IMR-90 (cell line): ENCODE data around the gene ADD3. TPM values are rescaled to one million over a fixed set of nuclear protein-coding genes. Genes with fewer than 3 reads are reported as not detected.

Experiments used
- ATAC-seq: fragments of 200-7000 bp; cut with Tn5 transposase; 2 replicates; pipeline ENCODE4 v1.9.1; 2020; ENCODE audit warnings: low read depth, mild to moderate bottlenecking, moderate library complexity
- BruUV-seq: library from RNA; stranded (reverse); fragments of 400-500 nt; replicated peaks from 2 replicates; lab custom pipeline; 2021; lab: Mats Ljungman, UMichigan
- CTCF ChIA-PET: fragments of 300-600 bp; formaldehyde crosslinking; extraction: SDS; loops from one replicate; lab custom pipeline; 2021; ENCODE audit warnings: antibody characterized with exemption; lab: Yijun Ruan, JAX
- POLR2A ChIA-PET: fragments of 300-600 bp; sonication (Branson Sonifier 250); formaldehyde crosslinking; loops from one replicate; lab custom pipeline; 2022; ENCODE audit warnings: antibody characterized with exemption; ENCODE audit not compliant: unreplicated experiment; lab: Charles Lee
- DNase-seq: peaks from one replicate; pipeline ENCODE4 v3.0.0; 2013
- H2AFZ ChIP-seq: replicated peaks from 2 replicates; pipeline ENCODE3; 2013; ENCODE audit warnings: low read length, mild to moderate bottlenecking; ENCODE audit not compliant: poor library complexity
- H2AK5ac ChIP-seq: 2 replicates; pipeline ENCODE4 v1.6.1; 2013; ENCODE audit warnings: low read depth, low read length, inconsistent platforms
- H2AK9ac ChIP-seq: replicated peaks from 2 replicates; pipeline ENCODE3; 2013; ENCODE audit warnings: mild to moderate bottlenecking, low read depth, low read length, moderate library complexity; ENCODE audit not compliant: poor library complexity
- H2BK120ac ChIP-seq: 2 replicates; pipeline ENCODE4 v1.6.1; 2013; ENCODE audit warnings: low read depth, low read length, inconsistent platforms
- H2BK15ac ChIP-seq: 3 replicates; pipeline ENCODE4 v1.6.1; 2013; ENCODE audit warnings: low read depth, low read length, inconsistent platforms
- H2BK20ac ChIP-seq: 2 replicates; pipeline ENCODE4 v1.6.1; 2013; ENCODE audit warnings: low read depth, mild to moderate bottlenecking, inconsistent platforms, low read length, moderate library complexity
- H2BK5ac ChIP-seq: 2 replicates; pipeline ENCODE4 v1.6.1; 2013; ENCODE audit warnings: mild to moderate bottlenecking, low read depth, low read length, inconsistent platforms; ENCODE audit not compliant: poor library complexity, severe bottlenecking
- H3K14ac ChIP-seq: replicated peaks from 2 replicates; pipeline ENCODE4 v1.6.1; 2013; ENCODE audit warnings: low read depth, low read length, inconsistent platforms
- H3K18ac ChIP-seq: 2 replicates; pipeline ENCODE4 v1.6.1; 2013; ENCODE audit warnings: low read depth, low read length, control low read depth
- H3K23ac ChIP-seq: 2 replicates; pipeline ENCODE4 v1.6.1; 2013; ENCODE audit warnings: low read depth, low read length, inconsistent platforms
- H3K27ac ChIP-seq: 2 replicates; pipeline ENCODE4 v1.5.1; 2013; ENCODE audit warnings: mild to moderate bottlenecking, control low read depth, low read length; ENCODE audit not compliant: insufficient read depth
- H3K27me3 ChIP-seq: 2 replicates; pipeline ENCODE4 v1.6.1; 2013; ENCODE audit warnings: low read length; ENCODE audit not compliant: control insufficient read depth, insufficient read depth
- H3K36me3 ChIP-seq: 2 replicates; pipeline ENCODE4 v1.6.1; 2013; ENCODE audit warnings: low read length, mixed read lengths; ENCODE audit not compliant: control insufficient read depth, insufficient read depth
- H3K4ac ChIP-seq: 2 replicates; pipeline ENCODE4 v1.6.1; 2013; ENCODE audit warnings: low read depth, low read length, inconsistent platforms
- H3K4me1 ChIP-seq: 2 replicates; pipeline ENCODE4 v1.6.1; 2013; ENCODE audit warnings: low read length, mixed read lengths; ENCODE audit not compliant: control insufficient read depth, insufficient read depth
- H3K4me2 ChIP-seq: 2 replicates; pipeline ENCODE4 v1.6.1; 2013; ENCODE audit warnings: low read depth, mild to moderate bottlenecking, control low read depth, low read length, moderate library complexity
- H3K4me3 ChIP-seq: 2 replicates; pipeline ENCODE4 v1.5.1; 2013; ENCODE audit warnings: low read depth, mild to moderate bottlenecking, control low read depth, low read length, moderate library complexity; ENCODE audit not compliant: insufficient read depth
- H3K56ac ChIP-seq: 2 replicates; pipeline ENCODE4 v1.6.1; 2013; ENCODE audit warnings: low read length, inconsistent platforms; ENCODE audit not compliant: insufficient read depth; ENCODE audit errors: extremely low read depth
- H3K79me1 ChIP-seq, 2 experiments: 2 replicates each; pipeline ENCODE4 v1.6.1; 2013; ENCODE audit warnings: low read length in 2 of 2, inconsistent platforms in 1 of 2, low read depth in 1 of 2
- H3K9ac ChIP-seq: 2 replicates; pipeline ENCODE4 v1.6.1; 2013; ENCODE audit warnings: low read depth, low read length, control low read depth
- H3K9me1 ChIP-seq: 2 replicates; pipeline ENCODE4 v1.6.1; 2013; ENCODE audit warnings: low read length, inconsistent platforms; ENCODE audit not compliant: insufficient read depth
- H3K9me3 ChIP-seq: 2 replicates; pipeline ENCODE4 v1.6.1; 2013; ENCODE audit warnings: low read length; ENCODE audit not compliant: control insufficient read depth, insufficient read depth
- H4K20me1 ChIP-seq: 2 replicates; pipeline ENCODE4 v1.6.1; 2013; ENCODE audit warnings: low read length, inconsistent platforms; ENCODE audit not compliant: insufficient read depth
- H4K5ac ChIP-seq: 2 replicates; pipeline ENCODE4 v1.6.1; 2013; ENCODE audit warnings: mild to moderate bottlenecking, low read depth, low read length, control low read depth
- H4K8ac ChIP-seq, 2 experiments: 2 replicates each; pipeline ENCODE4 v1.6.1; 2013; ENCODE audit warnings: low read depth in 2 of 2, low read length in 2 of 2, control low read depth in 1 of 2, inconsistent platforms in 1 of 2
- H4K91ac ChIP-seq: 2 replicates; pipeline ENCODE4 v1.6.1; 2013; ENCODE audit warnings: low read depth, low read length, inconsistent platforms; ENCODE audit not compliant: insufficient read depth
- BHLHE40 ChIP-seq: fragments of 150-350 bp; IDR thresholded peaks from 2 replicates; pipeline ENCODE4 v1.6.1; 2016; ENCODE audit warnings: mild to moderate bottlenecking, low read depth, low read length
- CEBPB ChIP-seq: IDR thresholded peaks from 2 replicates; pipeline ENCODE4 v1.6.1; 2012; ENCODE audit warnings: low read depth, low read length, improper control_type of control experiment
- CHD1 ChIP-seq: IDR thresholded peaks from 2 replicates; pipeline ENCODE4 v1.6.1; 2012; ENCODE audit warnings: low read depth, low read length, improper control_type of control experiment
- FOS ChIP-seq: fragments of 150-350 bp; IDR thresholded peaks from 2 replicates; pipeline ENCODE4 v1.6.1; 2016; ENCODE audit warnings: low read depth, low read length
- MAFK ChIP-seq: IDR thresholded peaks from 2 replicates; pipeline ENCODE4 v1.6.1; 2012; ENCODE audit warnings: low read depth, low read length, improper control_type of control experiment
- MAZ ChIP-seq: IDR thresholded peaks from 2 replicates; pipeline ENCODE4 v1.6.1; 2012; ENCODE audit warnings: low read depth, mild to moderate bottlenecking, low read length, improper control_type of control experiment, moderate library complexity, borderline replicate concordance
- MXI1 ChIP-seq: IDR thresholded peaks from 2 replicates; pipeline ENCODE4 v1.6.1; 2012; ENCODE audit warnings: low read depth, mild to moderate bottlenecking, low read length, moderate library complexity, borderline replicate concordance
- NFE2L2 ChIP-seq: fragments of 150-350 bp; IDR thresholded peaks from 2 replicates; pipeline ENCODE4 v1.6.1; 2016; ENCODE audit warnings: low read depth, mild to moderate bottlenecking, low read length
- POLR2A ChIP-seq: IDR thresholded peaks from 2 replicates; pipeline ENCODE4 v1.6.1; 2012; ENCODE audit warnings: mild to moderate bottlenecking, low read depth, low read length
- RAD21 ChIP-seq: IDR thresholded peaks from 2 replicates; pipeline ENCODE4 v1.6.1; 2012; ENCODE audit warnings: low read length, improper control_type of control experiment
- RCOR1 ChIP-seq: IDR thresholded peaks from 2 replicates; pipeline ENCODE4 v1.6.1; 2012; ENCODE audit warnings: mild to moderate bottlenecking, low read length, improper control_type of control experiment; ENCODE audit not compliant: insufficient replicate concordance
- RFX5 ChIP-seq: IDR thresholded peaks from 2 replicates; pipeline ENCODE4 v1.8.0; 2012; ENCODE audit warnings: low read depth, mild to moderate bottlenecking, low read length, moderate library complexity
- SMC3 ChIP-seq: fragments of 150-350 bp; IDR thresholded peaks from 2 replicates; pipeline ENCODE4 v1.6.1; 2016; ENCODE audit warnings: low read depth, mild to moderate bottlenecking, antibody characterized with exemption, low read length, moderate library complexity
- WGBS, 2 experiments: methylation state at CpG; one replicate each; pipeline versions ENCODE4 v1.1.5 to v1.1.7; 2013; ENCODE audit warnings: missing lambda C conversion rate in 2 of 2; ENCODE audit not compliant: insufficient read length in 1 of 2; ENCODE audit errors: extremely low coverage in 2 of 2; 5-methylcytosine and 5-hydroxymethylcytosine counted together
- dilution Hi-C: fragments of 300-500 bp; cut with HindIII; formaldehyde crosslinking; loops from one replicate; pipeline ENCODE4 v1.14.3; 2018; ENCODE audit warnings: low sequenced_read_pairs; ENCODE audit not compliant: unreplicated experiment
- in situ Hi-C: fragments of 300-500 bp; cut with MboI; formaldehyde crosslinking; loops from 3 replicates; pipeline ENCODE4 v1.14.3; 2019; ENCODE audit warnings: low sequenced_read_pairs, inconsistent platforms, mixed read lengths
- intact Hi-C: fragments of 100-400 bp; cut with micrococcal nuclease; formaldehyde crosslinking; loops from 2 replicates; pipeline ENCODE4 v1.10.0; 2022
- polyA plus RNA-seq, 3 experiments: library from polyadenylated mRNA; depleted of rRNA; stranded (reverse); fragments of >200 nt; gene quantifications; 2 replicates each; pipeline ENCODE4 v1.2.3, GENCODE V29; 2012; ENCODE audit warnings: low replicate concordance in 1 of 3
- total RNA-seq: library from RNA; depleted of rRNA; stranded (reverse); fragments of >200 nt; gene quantifications from 2 replicates; pipeline ENCODE4 v1.2.3, GENCODE V29; 2012
- TF ChIP-seq, protein P1 (sequence below): fragments of 150-350 bp; IDR thresholded peaks from 2 replicates; pipeline ENCODE4 v1.6.1; 2016; ENCODE audit warnings: low read depth, mild to moderate bottlenecking, low read length, moderate library complexity, borderline replicate concordance
- TF ChIP-seq, protein P2 (sequence below): fragments of 150-350 bp; IDR thresholded peaks from 2 replicates; pipeline ENCODE4 v1.6.1; 2017; ENCODE audit warnings: mild to moderate bottlenecking, antibody characterized with exemption, low read length, low read depth
- TF ChIP-seq, protein P3 (sequence below): conservative IDR thresholded peaks from 2 replicates; pipeline ENCODE4 v1.5.1; 2012; ENCODE audit warnings: mild to moderate bottlenecking, low read depth, low read length, improper control_type of control experiment

Gene ADD3
- total and polyA plus RNA-seq, 2 of the 4 experiments (the other 2 are of a cell fraction) = 138 to 212 TPM

DNA sequence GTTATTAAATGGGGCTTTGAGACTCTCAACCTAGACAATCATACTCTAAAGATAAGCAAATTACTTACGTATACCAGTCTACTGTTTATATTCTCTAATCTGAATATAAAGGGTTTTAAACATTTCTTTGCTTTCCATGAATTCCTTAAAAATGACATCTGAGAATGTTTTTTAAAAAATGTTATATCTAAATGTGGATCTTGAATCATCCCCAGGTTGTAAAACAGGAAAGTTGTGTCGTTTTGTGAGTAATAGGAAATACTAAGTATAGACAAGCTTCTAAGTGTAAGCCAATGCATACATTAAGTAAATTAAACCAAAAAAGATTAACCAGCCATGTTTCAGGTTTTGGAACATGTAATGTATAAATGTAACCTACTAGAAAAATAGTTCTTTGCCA is 26.8 kb downstream of the ADD3 start:
- Histone ChIP-seq H3K18ac (no peak overlapping the region), H2BK15ac (no peak overlapping the region), H2BK5ac (peak overlapping the region; percentile 11), H2BK20ac (no peak overlapping the region), H3K9me1 (peaks cover 8% of the 10 kb centered on the region), H2AK9ac (no peak overlapping the region), H3K79me1 (peaks cover 36 to 63% of the 10 kb centered on the region in 2 experiments), H4K8ac (no peak overlapping the region), H4K5ac (no peak overlapping the region), H3K14ac (no peak overlapping the region), H3K9me3 (no peaks in the 10 kb centered on the region), H3K23ac (no peak overlapping the region), H3K56ac (no peak overlapping the region), H3K9ac (no peak overlapping the region), H3K27ac (no peak overlapping the region; the same call in 1 of the 2 replicates), H3K36me3 (peaks cover 1% of the 10 kb centered on the region; the same call in 1 of the 2 replicates), H2AFZ (no peak overlapping the region), H3K4ac (no peak overlapping the region), H2AK5ac (no peak overlapping the region), H3K4me2 (peak overlapping the region; percentile 28), H3K4me1 (peaks cover 6% of the 10 kb centered on the region), H3K27me3 (no peaks in the 10 kb centered on the region), H4K20me1 (peaks cover 21% of the 10 kb centered on the region; the same call in 1 of the 2 replicates), H3K4me3 (no peak overlapping the region), H4K91ac (no peak overlapping the region), H2BK120ac (no peak overlapping the region)
- ChIA-PET POLR2A (interaction anchor here (0.6 kb wide), 1 partner anchor 28 kb away, joined by 4 read pairs; no protein-coding TSS in a partner anchor), CTCF (interaction anchor here (0.6 to 1.4 kb wide), 4 partner anchors 9 to 174 kb away, joined by 3 to 8 read pairs (median 4); no protein-coding TSS in a partner anchor)
- no TSS peak for BruUV-seq
- ATAC-seq = no peak
- in situ Hi-C loops (no loop called here), dilution Hi-C loops (no loop called here), intact Hi-C loops (no loop called here)
- no CpG with 5 or more reads among the region's 2 CpGs for WGBS, 2 experiments
- peak; percentile 62 for DNase-seq
- TF ChIP-seq CEBPB = no peak
- TF ChIP-seq MXI1 = no peak
- TF ChIP-seq MAFK = no peak
- TF ChIP-seq BHLHE40 = no peak
- no peak for TF ChIP-seq RCOR1
- TF ChIP-seq, protein P1, sequence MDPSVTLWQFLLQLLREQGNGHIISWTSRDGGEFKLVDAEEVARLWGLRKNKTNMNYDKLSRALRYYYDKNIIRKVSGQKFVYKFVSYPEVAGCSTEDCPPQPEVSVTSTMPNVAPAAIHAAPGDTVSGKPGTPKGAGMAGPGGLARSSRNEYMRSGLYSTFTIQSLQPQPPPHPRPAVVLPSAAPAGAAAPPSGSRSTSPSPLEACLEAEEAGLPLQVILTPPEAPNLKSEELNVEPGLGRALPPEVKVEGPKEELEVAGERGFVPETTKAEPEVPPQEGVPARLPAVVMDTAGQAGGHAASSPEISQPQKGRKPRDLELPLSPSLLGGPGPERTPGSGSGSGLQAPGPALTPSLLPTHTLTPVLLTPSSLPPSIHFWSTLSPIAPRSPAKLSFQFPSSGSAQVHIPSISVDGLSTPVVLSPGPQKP = no peak
- TF ChIP-seq NFE2L2 = no peak
- no peak for TF ChIP-seq MAZ
- no peak for TF ChIP-seq RAD21
- TF ChIP-seq FOS = no peak
- no peak for TF ChIP-seq POLR2A
- TF ChIP-seq, protein P2, sequence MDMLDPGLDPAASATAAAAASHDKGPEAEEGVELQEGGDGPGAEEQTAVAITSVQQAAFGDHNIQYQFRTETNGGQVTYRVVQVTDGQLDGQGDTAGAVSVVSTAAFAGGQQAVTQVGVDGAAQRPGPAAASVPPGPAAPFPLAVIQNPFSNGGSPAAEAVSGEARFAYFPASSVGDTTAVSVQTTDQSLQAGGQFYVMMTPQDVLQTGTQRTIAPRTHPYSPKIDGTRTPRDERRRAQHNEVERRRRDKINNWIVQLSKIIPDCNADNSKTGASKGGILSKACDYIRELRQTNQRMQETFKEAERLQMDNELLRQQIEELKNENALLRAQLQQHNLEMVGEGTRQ = no peak
- no peak for TF ChIP-seq RFX5
- TF ChIP-seq SMC3 = no peak
- no peak for TF ChIP-seq CHD1
- TF ChIP-seq, protein P3, sequence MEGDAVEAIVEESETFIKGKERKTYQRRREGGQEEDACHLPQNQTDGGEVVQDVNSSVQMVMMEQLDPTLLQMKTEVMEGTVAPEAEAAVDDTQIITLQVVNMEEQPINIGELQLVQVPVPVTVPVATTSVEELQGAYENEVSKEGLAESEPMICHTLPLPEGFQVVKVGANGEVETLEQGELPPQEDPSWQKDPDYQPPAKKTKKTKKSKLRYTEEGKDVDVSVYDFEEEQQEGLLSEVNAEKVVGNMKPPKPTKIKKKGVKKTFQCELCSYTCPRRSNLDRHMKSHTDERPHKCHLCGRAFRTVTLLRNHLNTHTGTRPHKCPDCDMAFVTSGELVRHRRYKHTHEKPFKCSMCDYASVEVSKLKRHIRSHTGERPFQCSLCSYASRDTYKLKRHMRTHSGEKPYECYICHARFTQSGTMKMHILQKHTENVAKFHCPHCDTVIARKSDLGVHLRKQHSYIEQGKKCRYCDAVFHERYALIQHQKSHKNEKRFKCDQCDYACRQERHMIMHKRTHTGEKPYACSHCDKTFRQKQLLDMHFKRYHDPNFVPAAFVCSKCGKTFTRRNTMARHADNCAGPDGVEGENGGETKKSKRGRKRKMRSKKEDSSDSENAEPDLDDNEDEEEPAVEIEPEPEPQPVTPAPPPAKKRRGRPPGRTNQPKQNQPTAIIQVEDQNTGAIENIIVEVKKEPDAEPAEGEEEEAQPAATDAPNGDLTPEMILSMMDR = no peak
